Thoracic aorta (tissue), 2 donors: ENCODE measurements around the gene CCDC18. TPM values are rescaled to one million over a fixed set of nuclear protein-coding genes. Genes with fewer than 3 reads are reported as not detected.
"Not testable (repeated sequence)": the region's sequence is repeated elsewhere in the genome, so short reads cannot be mapped to it uniquely, and the experiment has no call there.

Experiments
- ATAC-seq: fragments of 150-250 bp; one replicate; pipeline ENCODE4 v1.8.0; 2017; ENCODE audit warnings: low read depth; ENCODE audit not compliant: insufficient number of reproducible peaks, low FRiP score
- DNase-seq: peaks from one replicate; pipeline ENCODE4 v3.0.0-alpha.2; 2020; ENCODE audit warnings: low spot score
- H3K27ac ChIP-seq, 2 donors: fragments of 200-600 bp; sonication (generic); 1 replicate in 1 of 2; 2 replicates in 1 of 2; pipeline ENCODE4 v1.5.1; 2016; ENCODE audit warnings: mild to moderate bottlenecking in 2 of 2, moderate library complexity in 2 of 2
- H3K27me3 ChIP-seq: fragments of 200-600 bp; sonication (generic); replicated peaks from 2 replicates; pipeline ENCODE4 v1.6.0; 2016; ENCODE audit warnings: mild to moderate bottlenecking; ENCODE audit not compliant: insufficient read depth
- H3K36me3 ChIP-seq: fragments of 200-600 bp; sonication (generic); one replicate; pipeline ENCODE4 v1.5.1; 2016
- H3K4me1 ChIP-seq, 2 donors: fragments of 200-600 bp; sonication (generic); 1 replicate in 1 of 2; 2 replicates in 1 of 2; pipeline versions ENCODE4 v1.5.1 to v1.6.0; 2016; ENCODE audit warnings: low read depth in 2 of 2, mild to moderate bottlenecking in 1 of 2; ENCODE audit not compliant: control insufficient read depth in 1 of 2
- H3K4me3 ChIP-seq: fragments of 200-600 bp; sonication (generic); 2 replicates; pipeline ENCODE4 v1.5.1; 2016; ENCODE audit warnings: mild to moderate bottlenecking
- H3K9me3 ChIP-seq: fragments of 200-600 bp; sonication (generic); 2 replicates; pipeline ENCODE4 v1.5.1; 2016
- CTCF ChIP-seq: fragments of 200-600 bp; sonication (generic); IDR thresholded peaks from one replicate; pipeline ENCODE4 v1.5.1; 2019; ENCODE audit warnings: antibody characterized with exemption
- total RNA-seq, 2 donors: library from RNA; depleted of rRNA; stranded (reverse); fragments of >200 nt; gene quantifications; one replicate each; pipeline versions ENCODE4 v1.1.0 to v1.2.3, GENCODE V29; 2016

The CCDC18 gene
- total RNA-seq, 2 donors from 2014 or later, result 1.9 to 4.0 TPM

GRCh38 chr1:93159337-93159736 lies 21.2 kb upstream of the CCDC18 start:
- Histone ChIP-seq H3K9me3 (no peaks in the 10 kb centered on the region), H3K4me3 (no peak overlapping the region), H3K27me3 (no peaks in the 10 kb centered on the region), H3K27ac (no peak overlapping the region), H3K36me3 (peaks cover 12% of the 10 kb centered on the region), H3K4me1 (peaks cover 0 to 3% of the 10 kb centered on the region in 2 donors)
- ATAC-seq (no peak), DNase-seq (no peak)
- no peak for TF ChIP-seq CTCF

- ATAC-seq, H3K27me3 ChIP-seq, H3K9me3 ChIP-seq, H3K27ac ChIP-seq, DNase-seq, H3K36me3 ChIP-seq, H3K4me3 ChIP-seq, H3K4me1 ChIP-seq: not testable (repeated sequence)
These were observed 17.2 kb upstream of the CCDC18 start for GRCh38 chr1:93163314-93163713.

GRCh38 chr1:93164816-93165215 lies 15.7 kb upstream of the CCDC18 start:
- ATAC-seq (no peak), DNase-seq (no peak)
- H3K4me1 ChIP-seq, result peaks cover 0 to 3% of the 10 kb centered on the region in 2 donors
- H3K9me3 ChIP-seq, result no peaks in the 10 kb centered on the region
- no peaks in the 10 kb centered on the region for H3K36me3 ChIP-seq
- no peak for TF ChIP-seq CTCF
- H3K4me3 ChIP-seq, result no peak overlapping the region
- H3K27ac ChIP-seq, result no peak overlapping the region
- H3K27me3 ChIP-seq, result no peaks in the 10 kb centered on the region

GRCh38 chr1:93165895-93166294 lies 14.6 kb upstream of the CCDC18 start:
- H3K9me3 ChIP-seq, H3K27me3 ChIP-seq, H3K36me3 ChIP-seq, ATAC-seq, H3K4me1 ChIP-seq, H3K4me3 ChIP-seq, DNase-seq, H3K27ac ChIP-seq: not testable (repeated sequence)

- no peak for ATAC-seq
These were observed 13.5 kb upstream of the CCDC18 start for GRCh38 chr1:93167006-93167405.

GRCh38 chr1:93170141-93170678 lies 10.3 kb upstream of the CCDC18 start:
- H3K27me3 ChIP-seq, H3K27ac ChIP-seq, H3K4me3 ChIP-seq, H3K9me3 ChIP-seq, H3K36me3 ChIP-seq, ATAC-seq, DNase-seq: not testable (repeated sequence)
- peaks cover 8 to 10% of the 10 kb centered on the region in 2 donors for H3K4me1 ChIP-seq

More at GRCh38 chr1:93167006-93167405, 13.5 kb upstream of the CCDC18 start:
- no peak overlapping the region for H3K27ac ChIP-seq
- no peaks in the 10 kb centered on the region for H3K36me3 ChIP-seq
- no peak for DNase-seq
- TF ChIP-seq CTCF, result no peak
- peaks cover 0 to 4% of the 10 kb centered on the region in 2 donors for H3K4me1 ChIP-seq
- no peaks in the 10 kb centered on the region for H3K27me3 ChIP-seq
- no peak overlapping the region for H3K4me3 ChIP-seq
- H3K9me3 ChIP-seq, result no peaks in the 10 kb centered on the region

GRCh38 chr1:93171549-93172034 lies 8.9 kb upstream of the CCDC18 start:
- no peaks in the 10 kb centered on the region for H3K9me3 ChIP-seq
- no peaks in the 10 kb centered on the region for H3K36me3 ChIP-seq
- peak overlapping the region; percentile 13 for H3K4me3 ChIP-seq
- DNase-seq, result no peak
- H3K27me3 ChIP-seq, result no peaks in the 10 kb centered on the region
- ATAC-seq, result no peak
- no peak overlapping the region for H3K27ac ChIP-seq
- no peak for TF ChIP-seq CTCF
- H3K4me1 ChIP-seq, result peaks cover 12 to 18% of the 10 kb centered on the region in 2 donors
